Measurements from ENCODE around the gene UBE2J2.

DNA sequence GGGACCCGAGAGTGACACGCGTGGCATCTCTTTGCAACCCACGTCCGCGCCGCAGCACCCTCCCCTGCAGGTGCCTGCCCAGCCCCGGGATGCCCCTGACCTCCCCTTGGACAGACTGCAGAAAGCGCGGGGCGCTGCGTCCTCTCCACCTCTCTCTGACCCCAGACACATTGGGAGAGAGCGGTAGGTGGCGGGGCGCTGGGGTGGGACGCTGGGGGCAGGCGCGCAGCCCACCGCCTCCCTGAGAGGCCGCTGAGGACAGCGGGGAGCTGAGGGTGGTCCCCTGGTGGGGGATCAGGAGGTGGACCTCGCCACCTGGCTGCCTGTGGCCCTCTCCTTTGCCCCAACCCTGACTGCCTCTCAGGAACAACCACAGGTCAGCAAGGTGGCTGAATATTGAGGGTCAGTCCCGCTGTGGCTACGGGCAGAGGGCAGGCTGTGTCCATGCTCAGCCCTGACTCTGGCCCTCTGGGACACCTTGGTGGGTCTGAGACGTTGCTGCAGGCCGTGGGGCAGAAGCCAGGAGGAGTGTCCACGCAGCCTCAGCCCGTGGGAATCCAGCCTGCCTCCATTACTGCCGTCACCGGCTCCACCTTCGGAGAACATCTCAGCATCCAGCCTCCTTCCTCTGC is 761 bp upstream of the UBE2J2 start:
- TF ChIP-seq, protein P1, sequence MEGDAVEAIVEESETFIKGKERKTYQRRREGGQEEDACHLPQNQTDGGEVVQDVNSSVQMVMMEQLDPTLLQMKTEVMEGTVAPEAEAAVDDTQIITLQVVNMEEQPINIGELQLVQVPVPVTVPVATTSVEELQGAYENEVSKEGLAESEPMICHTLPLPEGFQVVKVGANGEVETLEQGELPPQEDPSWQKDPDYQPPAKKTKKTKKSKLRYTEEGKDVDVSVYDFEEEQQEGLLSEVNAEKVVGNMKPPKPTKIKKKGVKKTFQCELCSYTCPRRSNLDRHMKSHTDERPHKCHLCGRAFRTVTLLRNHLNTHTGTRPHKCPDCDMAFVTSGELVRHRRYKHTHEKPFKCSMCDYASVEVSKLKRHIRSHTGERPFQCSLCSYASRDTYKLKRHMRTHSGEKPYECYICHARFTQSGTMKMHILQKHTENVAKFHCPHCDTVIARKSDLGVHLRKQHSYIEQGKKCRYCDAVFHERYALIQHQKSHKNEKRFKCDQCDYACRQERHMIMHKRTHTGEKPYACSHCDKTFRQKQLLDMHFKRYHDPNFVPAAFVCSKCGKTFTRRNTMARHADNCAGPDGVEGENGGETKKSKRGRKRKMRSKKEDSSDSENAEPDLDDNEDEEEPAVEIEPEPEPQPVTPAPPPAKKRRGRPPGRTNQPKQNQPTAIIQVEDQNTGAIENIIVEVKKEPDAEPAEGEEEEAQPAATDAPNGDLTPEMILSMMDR (IDR thresholded peaks at IDR 0.05), result no peak
- no peak for TF ChIP-seq POLR2A (IDR thresholded peaks at IDR 0.05)
